Jurkat, Clone E6-1 (cell line): ENCODE data around the gene RAB4B.
"Not testable (repeated sequence)": the region's sequence is repeated elsewhere in the genome, so short reads cannot be mapped to it uniquely, and the experiment has no call there.

Experiments used
- DNase-seq: peaks from one replicate; pipeline ENCODE4 v3.0.0-alpha.2; 2011; ENCODE audit warnings: low read depth, low spot score
- H3K4me3 ChIP-seq: 2 replicates; pipeline ENCODE4 v1.5.1; 2011; ENCODE audit warnings: mild to moderate bottlenecking, low read length, control low read depth, moderate library complexity

RAB4B gene

DNA sequence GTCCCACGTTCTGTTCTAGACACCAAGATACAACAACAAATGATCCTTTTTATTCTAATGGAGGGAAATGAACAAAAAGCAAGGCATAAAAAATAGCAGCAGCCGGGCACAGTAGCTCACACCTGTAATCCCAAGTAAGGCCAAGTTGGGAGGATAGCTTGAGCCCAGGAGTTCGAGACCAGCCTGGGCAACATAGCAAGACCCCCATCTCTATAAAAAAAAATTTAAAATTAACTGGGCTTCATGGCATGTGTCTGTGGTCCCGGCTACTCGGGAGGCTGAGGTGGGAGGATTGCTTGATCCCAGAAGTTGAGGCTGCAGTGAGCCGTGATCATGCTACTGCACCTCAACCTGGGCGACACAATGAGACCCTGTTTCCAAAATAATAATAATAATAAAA, 1.7 kb upstream of the RAB4B start:
- H3K4me3 ChIP-seq = no peak overlapping the region

DNA sequence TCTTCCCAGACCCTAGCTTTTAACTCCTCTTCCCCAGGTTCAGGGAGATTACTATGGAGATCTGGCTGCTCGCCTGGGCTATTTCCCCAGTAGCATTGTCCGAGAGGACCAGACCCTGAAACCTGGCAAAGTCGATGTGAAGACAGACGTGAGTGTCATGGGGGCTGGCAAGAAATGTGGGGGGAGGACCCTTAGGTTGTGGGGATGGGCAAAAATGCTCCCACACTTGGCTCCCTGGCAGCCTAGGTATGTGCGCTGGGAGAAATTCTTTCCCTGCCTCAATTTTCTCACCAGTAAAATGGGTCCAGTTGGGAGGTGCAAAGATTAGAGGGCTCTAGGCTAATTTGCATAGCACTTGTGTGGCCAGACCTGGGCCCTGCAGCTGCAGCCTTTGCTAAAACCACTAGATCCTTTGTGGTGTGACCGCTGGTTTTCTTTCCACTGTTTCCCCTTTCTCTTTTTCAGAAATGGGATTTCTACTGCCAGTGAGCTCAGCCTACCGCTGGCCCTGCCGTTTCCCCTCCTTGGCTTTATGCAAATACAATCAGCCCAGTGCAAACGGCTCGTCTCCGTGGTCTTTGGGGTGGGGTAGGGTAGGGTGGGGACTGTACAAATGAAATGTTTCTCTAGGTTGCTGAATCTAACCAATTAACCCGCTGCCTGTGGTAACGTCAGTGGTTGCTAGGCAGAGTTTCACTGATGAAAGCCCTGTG, 959 bp upstream of the RAB4B start:
- peak; percentile 98 for DNase-seq
- H3K4me3 ChIP-seq = peak overlapping the region; percentile 82

More for the DNA sequence above, 1.7 kb upstream of the RAB4B start:
- DNase-seq = no peak

DNA sequence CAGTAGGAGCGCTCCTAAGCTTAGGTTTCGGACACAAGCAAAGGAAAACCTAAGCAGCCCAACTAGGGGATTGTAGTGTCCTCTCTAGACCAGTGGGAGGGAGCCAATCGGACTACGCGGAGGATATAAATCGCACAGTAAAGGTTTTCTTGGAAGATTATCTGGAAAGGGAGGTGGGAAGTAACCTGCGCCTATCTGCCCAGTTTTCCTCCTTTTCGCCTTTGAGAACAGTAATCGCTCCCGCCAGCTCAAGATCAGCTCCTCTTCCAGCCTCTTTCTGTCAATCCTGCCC, 456 bp upstream of the RAB4B start:
- no peak for DNase-seq
- H3K4me3 ChIP-seq = peak overlapping the region; percentile 82

DNA sequence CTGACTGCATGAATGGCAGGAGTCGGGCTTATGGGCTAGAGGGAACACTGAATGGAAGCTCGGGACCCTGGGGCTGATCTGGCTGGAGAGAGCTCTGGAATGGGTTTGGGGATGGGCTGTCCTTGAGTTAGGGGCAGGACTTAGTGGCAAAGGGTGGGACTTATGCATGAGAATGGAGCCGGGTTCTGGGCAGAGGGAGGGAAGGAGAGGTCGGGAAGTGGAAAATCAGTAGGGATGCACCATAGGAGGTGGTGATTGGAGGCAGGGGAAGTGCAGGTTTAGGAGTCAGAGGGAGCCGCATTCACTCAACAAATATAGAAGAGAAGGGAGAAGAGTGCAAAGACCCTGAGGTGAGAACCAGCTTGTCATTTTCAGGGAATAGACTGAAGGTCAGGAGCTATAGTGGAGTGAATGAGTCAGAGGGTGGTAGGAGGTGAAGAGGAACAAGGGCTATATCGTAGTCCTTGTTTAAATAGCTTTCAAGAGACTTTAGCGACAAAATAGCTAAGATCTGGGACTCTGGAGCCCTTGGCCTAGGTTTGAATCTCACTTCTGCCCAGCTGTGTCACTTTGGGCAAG, 748 bp downstream of the RAB4B start:
- no peak for DNase-seq
- peak overlapping the region; percentile 77 for H3K4me3 ChIP-seq

DNA sequence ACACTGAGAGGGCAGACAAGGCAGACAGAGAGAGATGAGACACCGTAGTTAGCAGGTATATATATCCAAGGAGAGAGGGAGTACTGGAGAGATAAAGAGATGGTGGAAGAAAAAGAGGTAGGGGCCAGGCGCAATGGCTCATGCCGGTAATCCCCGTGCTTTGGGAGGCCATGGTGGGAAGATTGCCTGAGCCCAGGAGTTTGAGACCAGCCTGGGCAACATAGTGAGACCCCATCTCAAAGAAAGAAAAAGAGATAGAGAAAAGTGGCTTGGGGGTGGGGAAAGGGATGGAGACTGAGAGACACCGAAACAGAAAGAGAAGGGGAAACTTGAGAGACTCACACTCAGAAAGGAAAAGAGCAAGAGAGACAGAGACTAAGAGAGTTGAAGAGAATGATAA, 2.5 kb downstream of the RAB4B start:
- DNase-seq = no peak
- no peak overlapping the region for H3K4me3 ChIP-seq

DNA sequence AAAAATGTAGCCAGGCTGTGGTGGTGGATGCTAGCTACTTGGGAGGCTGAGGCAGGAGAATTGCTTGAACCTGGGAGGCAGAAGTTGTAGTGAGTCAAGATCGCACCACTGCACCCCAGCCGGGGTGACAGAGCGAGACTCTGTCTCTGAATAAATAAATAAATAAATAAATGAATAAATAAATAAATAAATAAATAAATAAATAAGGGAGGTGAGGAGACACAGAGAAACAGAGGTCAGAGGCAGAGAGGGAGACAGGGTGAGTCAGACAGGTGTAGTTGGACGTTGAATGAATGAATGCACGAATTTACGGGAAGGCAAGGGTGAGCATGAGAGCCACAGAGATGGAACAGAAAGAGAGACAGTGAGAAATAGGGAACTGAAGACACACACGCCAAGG, 3.1 kb downstream of the RAB4B start:
- no peak overlapping the region for H3K4me3 ChIP-seq
- DNase-seq = no peak

DNA sequence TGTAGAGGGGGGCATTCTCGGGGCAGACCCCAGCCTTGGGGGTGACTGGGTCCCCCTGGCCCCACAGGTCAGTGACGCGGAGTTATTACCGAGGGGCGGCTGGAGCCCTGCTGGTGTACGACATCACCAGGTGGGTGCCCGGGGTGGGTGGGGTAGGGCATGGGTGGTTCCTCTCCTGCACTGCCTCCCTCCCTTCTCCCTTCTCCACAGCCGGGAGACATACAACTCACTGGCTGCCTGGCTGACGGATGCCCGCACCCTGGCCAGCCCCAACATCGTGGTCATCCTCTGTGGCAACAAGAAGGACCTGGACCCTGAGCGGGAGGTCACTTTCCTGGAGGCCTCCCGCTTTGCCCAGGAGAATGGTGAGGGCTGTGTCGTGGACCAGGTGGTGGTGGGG, 5.7 kb downstream of the RAB4B start:
- H3K4me3 ChIP-seq = no peak overlapping the region
- no peak for DNase-seq

DNA sequence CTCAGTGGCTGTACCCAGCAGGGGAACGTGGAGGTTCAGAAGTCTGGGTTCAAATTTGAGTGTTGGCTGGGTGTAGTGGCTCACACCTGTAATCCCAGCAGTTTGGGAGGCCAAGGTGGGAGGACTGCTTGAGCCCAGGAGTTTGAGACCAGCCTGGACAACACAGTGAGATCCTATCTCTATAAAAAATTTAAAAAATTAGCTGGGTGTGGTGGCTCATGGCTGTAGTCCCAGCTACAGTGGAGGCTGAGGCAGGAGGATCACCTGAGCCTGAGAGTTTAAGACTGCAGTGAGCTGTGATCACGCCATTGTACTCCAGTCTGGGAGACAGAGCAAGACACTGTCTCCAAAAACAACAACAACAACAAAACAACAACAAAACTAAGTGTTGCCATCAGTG, 6.1 kb downstream of the RAB4B start:
- not testable (repeated sequence) for DNase-seq

DNA sequence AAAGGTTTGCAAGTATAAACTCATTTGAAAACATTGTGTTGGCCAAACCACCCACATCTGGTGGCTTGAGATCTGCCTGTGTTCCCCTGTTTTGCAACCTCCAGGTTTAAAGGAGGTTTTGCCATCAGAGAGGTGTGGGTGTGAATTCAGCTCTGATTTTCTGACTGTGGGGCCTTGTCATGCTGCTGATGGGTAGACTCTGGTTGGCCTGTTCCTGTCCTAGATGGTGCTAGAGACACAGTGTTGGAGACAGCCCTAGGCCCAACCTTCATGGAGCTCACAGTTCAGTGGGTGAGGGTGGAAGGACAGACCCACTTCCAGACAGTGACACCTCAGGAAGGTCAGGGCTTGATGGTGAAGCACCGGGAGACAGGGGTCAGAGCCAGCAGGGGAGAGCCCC, 7.5 kb downstream of the RAB4B start:
- no peak overlapping the region for H3K4me3 ChIP-seq
- no peak for DNase-seq

More for the DNA sequence above, 6.1 kb downstream of the RAB4B start:
- H3K4me3 ChIP-seq = not testable (repeated sequence)

DNA sequence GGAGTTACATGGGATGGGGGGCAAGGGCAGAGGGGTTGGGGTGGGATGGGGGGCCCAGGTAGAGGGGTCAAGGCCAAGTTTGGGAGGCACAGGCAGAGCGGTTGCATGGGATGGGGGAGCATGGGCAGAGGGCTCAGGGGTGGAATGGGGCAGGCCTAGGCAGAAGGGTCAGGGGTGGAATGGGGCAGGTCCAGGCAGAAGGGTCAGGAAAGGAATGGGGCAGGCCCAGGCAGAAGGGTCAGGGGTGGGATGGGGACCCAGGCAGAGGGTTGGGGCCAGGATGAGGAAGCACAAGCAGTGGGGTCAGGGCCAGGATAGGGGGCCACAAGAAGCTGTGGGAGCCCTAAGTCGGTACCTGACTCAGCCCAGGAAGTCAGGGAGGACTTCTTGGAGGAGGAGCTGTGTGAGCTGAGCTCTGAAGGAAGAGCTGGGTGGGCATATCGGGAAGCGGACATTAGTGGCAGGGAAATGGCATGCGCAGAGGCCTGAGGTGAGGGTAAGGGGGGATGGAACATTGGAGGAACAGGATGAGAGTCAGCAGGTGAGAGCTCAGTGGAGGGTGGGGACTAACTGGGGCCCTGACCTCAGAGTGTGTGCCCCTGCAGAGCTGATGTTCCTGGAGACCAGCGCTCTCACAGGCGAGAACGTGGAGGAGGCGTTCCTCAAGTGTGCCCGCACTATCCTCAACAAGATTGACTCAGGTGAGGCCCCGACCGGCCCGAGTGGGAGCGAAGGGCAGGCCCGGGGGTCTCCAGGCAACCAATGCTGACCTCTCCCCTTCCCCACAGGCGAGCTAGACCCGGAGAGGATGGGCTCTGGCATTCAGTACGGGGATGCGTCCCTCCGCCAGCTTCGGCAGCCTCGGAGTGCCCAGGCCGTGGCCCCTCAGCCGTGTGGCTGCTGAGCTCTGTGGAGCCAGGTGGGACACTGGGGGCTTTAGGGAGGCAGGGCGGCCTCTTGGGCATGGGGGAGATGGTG, 8.3 kb downstream of the RAB4B start:
- no peak for DNase-seq
- no peak overlapping the region for H3K4me3 ChIP-seq

DNA sequence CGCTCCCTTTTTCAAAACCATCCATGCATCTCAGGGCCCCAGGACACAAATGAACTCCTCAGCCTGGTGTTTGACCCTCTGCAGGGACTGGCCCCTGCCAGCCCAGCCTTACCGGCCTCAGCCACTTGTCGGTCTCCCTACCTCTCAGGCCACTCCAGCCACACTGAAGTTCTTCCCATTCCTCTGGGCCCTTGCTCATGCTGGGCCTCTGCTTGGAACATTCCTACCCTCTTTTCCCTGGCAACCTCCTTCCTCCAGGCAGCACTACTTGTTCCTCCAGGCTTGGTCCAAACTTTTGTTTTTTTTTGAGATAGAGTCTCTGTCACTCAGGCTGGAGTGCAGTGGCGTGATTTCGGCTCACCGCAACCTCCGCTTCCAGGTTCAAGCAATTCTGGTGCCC, 13.3 kb downstream of the RAB4B start:
- no peak overlapping the region for H3K4me3 ChIP-seq
- DNase-seq = no peak

DNA sequence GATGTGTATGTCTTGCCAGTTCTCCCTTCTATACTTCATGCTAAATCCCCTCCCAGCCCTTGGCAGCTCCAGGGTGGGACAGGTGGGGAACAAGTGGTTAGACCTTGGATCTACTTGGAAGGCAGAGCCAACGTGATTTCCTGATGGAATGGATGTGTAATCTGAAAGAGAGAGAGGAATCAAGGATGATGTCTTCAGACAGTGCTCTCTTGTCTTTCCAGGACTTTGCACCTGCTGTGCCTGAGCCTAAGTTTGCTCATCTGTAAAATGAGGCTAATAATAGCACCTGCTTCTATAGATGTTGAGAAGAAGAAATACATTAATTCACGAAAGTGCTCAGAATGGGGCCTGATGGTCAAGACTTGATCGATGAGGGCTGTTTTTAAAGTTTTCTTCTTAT, 13.9 kb downstream of the RAB4B start:
- DNase-seq = no peak
- no peak overlapping the region for H3K4me3 ChIP-seq

DNA sequence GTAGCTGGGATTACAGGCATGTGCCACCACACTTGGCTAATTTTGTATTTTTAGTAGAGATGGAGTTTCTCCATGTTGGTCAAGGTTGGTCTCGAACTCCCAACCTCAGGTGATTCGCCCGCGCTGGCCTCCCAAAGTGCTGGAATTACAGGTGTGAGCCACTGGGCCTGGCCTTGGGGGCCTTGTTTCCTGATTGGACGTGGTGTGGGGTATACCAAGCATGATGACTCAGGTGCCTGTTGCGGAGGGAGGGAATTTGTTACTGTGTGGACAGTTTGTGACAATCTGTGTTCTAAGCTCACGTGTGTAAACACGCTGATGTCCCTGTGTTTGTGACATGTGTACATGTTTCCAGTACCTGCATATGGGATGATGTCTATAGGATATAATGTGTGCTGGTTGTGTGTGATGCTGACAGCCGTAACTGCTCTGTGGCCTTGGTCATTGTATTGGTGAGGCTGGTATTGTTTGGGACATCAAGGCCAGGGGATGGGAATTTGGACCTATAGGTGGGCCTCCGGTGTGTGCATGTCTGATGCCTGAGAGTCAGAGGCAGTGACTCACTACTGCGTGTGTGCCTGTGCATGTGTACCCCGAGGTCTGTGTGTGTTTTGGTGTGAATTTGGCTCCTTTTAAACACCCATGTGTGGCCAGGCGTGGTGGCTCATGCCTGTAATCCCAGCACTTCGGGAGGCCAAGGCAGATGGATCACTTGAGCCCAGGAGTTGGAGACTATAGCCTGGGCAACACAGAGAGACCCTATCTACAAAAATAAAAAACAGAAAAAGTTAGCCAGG, 19.3 kb downstream of the RAB4B start:
- no peak overlapping the region for H3K4me3 ChIP-seq
- DNase-seq = no peak

DNA sequence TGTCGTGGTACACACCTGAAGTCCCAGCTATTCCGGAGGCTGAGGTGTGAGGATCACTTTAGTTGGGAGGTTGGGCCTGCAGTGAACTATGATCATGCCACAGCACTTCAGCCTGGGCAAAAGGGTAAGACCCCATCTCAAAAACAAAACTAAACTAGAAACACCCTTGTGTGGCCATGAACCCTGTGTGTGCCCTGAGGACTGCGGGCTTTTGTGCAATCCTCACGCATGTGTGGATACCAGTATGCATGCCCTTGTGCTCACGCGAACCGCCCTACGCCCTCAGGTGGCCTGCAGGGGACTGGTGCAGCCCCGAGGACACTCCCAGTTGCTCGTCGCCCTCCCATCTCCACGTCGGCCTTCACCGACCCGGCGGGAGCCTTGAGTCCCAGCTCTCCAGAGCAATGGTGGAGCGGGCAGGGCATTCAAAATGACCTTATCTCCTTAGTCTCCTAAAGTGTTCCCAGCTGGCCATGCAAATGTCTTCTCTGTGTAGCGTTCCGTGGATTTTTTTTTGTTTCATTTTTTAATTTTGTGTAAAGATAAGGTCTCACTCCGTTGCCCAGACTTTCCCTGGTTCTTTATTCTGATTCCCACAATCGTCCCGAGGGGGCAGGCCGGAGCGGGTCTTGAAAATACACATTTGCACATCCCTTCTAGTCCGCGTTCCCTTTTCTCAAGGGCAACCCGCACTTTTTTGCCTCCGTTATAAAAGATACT, 20.1 kb downstream of the RAB4B start:
- H3K4me3 ChIP-seq = peak overlapping the region; percentile 74
- peak; percentile 38 for DNase-seq

DNA sequence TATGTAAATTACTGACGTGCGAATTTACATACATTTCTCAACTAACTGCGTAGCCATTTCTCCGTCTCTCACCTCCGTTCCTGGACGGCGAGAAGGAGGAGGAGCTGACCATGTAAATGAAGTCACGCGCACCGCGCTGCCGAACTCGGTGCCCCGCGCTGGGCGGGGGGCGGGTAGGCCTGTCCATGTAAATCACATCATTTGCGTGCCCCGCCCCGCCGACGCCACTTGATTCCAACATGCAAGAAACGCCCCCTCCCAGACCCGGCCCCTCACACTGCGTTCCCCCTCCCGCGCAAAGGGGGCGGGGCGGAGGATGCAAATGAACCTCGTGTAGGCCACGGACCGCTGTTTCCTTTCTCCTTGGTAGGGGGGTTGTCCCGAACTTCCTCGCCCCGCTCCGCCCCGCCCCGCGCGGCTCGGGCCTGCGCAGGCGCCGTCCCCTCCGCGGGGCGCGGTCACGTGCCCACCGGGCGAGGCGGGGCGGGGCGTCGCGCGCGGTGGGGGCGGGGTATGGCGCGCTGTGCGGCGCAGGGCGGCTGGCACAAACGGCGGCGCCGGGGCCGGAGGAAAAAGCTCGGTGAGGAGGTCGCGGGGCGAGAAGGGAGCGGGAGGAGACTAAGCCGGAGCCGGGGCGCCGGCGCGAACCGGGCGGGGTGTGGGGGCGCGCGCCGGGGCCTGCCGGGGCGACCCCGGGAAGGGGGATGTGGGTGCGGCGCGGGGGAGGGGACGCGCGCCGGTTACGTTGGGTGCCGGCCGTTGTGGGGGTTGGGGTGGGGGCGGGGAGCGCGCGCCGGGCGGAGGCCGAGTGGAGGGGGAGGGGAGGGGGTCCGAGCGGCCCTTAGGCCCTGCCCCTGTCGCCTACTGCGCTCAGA, 20.9 kb downstream of the RAB4B start, which contains the start of gene EGLN2:
Gene EGLN2, plus strand, starts transcription at position 509 of the 875 bp plus-strand sequence. CDS start 1,382 bp downstream, outside the sequence.
- H3K4me3 ChIP-seq = peak within 1 kb of the TSS; percentile 83
- peak; percentile 99 for DNase-seq

DNA sequence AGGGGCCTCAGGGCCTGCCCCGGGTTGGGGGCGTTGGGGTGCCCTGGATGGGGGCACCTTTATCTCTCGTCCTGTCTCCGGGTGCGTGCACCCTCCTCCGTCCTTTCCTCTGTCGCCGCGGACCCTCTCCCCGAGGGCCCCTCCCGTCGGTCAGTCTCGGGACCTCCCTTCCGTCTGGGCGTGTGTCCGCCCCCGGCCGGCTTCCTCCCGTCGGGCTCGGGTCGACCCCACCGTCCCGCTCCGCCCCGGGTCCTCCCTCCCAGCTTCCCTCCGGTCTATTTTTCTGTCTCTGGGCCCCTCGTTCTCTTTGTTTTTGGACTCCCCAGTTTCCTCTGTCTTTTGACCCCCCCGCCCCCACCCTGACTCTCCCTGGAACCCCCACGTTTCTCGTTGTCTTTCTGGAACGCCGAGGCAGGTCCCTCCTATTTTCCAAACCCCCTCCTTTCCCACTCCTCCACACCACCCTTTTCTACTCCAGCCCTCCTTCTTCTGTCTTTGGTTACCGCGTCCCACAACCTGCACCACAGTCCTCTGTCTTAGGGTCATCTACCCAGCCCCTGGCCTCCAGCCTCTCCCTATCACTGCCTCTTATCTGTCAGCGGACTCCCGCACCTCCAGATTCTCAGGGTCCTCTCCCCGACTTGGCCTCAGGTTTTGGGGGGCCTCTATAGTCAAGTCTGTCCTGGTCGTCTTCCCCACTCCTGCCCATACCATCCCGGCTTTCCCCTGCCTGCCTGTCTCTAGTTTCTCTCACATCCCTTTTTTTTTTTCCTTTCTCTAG, 21.7 kb downstream of the RAB4B start:
- no peak for DNase-seq
- H3K4me3 ChIP-seq = peak overlapping the region; percentile 83
